Measurements from ENCODE around the gene SRF. TPM values are rescaled to one million over a fixed set of nuclear protein-coding genes. Genes with fewer than 3 reads are reported as not detected.

SRF gene
- total and polyA plus RNA-seq, 2 of the 4 experiments (the other 2 are of a cell fraction), result 20.6 to 56.3 TPM

- ATAC-seq (ENCODE audit: low read depth) (no peak), DNase-seq (no peak)
- Histone ChIP-seq H2AK5ac (ENCODE audit: low read depth, low read length) (no peak overlapping the region), H4K5ac (ENCODE audit: low read depth, low read length) (no peak overlapping the region), H3K9ac (ENCODE audit: low read depth, low read length) (no peak overlapping the region), H2BK15ac (ENCODE audit: low read depth, low read length) (no peak overlapping the region), H4K91ac (ENCODE audit: insufficient read depth, low read depth, low read length) (no peak overlapping the region), H3K14ac (replicated peaks; ENCODE audit: low read depth, low read length) (no peak overlapping the region), H3K23ac (ENCODE audit: low read depth, low read length) (no peak overlapping the region), H2BK20ac (ENCODE audit: low read depth, low read length) (no peak overlapping the region), H3K27ac (ENCODE audit: insufficient read depth, low read length) (no peak overlapping the region), H2AK9ac (replicated peaks; ENCODE audit: low read depth, low read length, poor library complexity) (no peak overlapping the region), H3K79me1 (ENCODE audit: low read depth in 1 of 2, low read length in 2 of 2) (peaks cover 10 to 31% of the 10 kb centered on the region in 2 experiments), H2BK5ac (ENCODE audit: low read depth, low read length, poor library complexity, severe bottlenecking) (no peak overlapping the region), H3K4me1 (ENCODE audit: control insufficient read depth, insufficient read depth, low read length) (peaks cover 2% of the 10 kb centered on the region), H3K18ac (ENCODE audit: low read depth, low read length) (no peak overlapping the region), H3K9me1 (ENCODE audit: insufficient read depth, low read length) (no peaks in the 10 kb centered on the region; the same call in 1 of the 2 replicates), H3K27me3 (ENCODE audit: control insufficient read depth, insufficient read depth, low read length) (no peaks in the 10 kb centered on the region), H4K8ac (ENCODE audit: low read depth in 2 of 2, low read length in 2 of 2) (no peak overlapping the region), H3K9me3 (ENCODE audit: control insufficient read depth, insufficient read depth, low read length) (no peaks in the 10 kb centered on the region), H3K56ac (ENCODE audit: extremely low read depth, insufficient read depth, low read length) (no peak overlapping the region), H3K4me3 (ENCODE audit: insufficient read depth, low read depth, low read length) (no peak overlapping the region), H2AFZ (replicated peaks; ENCODE audit: low read length, poor library complexity) (no peak overlapping the region), H2BK120ac (ENCODE audit: low read depth, low read length) (no peak overlapping the region), H3K36me3 (ENCODE audit: control insufficient read depth, insufficient read depth, low read length) (peaks cover 39% of the 10 kb centered on the region), H3K4ac (ENCODE audit: low read depth, low read length) (no peak overlapping the region), H3K4me2 (ENCODE audit: low read depth, low read length) (no peak overlapping the region), H4K20me1 (ENCODE audit: insufficient read depth, low read length) (no peaks in the 10 kb centered on the region)
- intact Hi-C loops (cut with micrococcal nuclease) (no loop called here), dilution Hi-C loops (cut with HindIII; ENCODE audit: low sequenced_read_pairs, unreplicated experiment) (no loop called here), in situ Hi-C loops (cut with MboI; ENCODE audit: low sequenced_read_pairs) (no loop called here)
- CTCF ChIA-PET, result no interaction called here
- TF ChIP-seq RCOR1 (IDR thresholded peaks at IDR 0.05; ENCODE audit: insufficient replicate concordance, low read length) (no peak), MXI1 (IDR thresholded peaks at IDR 0.05; ENCODE audit: borderline replicate concordance, low read depth, low read length) (no peak), MAZ (IDR thresholded peaks at IDR 0.05; ENCODE audit: borderline replicate concordance, low read depth, low read length) (no peak), MAFK (IDR thresholded peaks at IDR 0.05; ENCODE audit: low read depth, low read length) (no peak), FOS (IDR thresholded peaks at IDR 0.05; ENCODE audit: low read depth, low read length) (no peak), RAD21 (IDR thresholded peaks at IDR 0.05; ENCODE audit: low read length) (no peak), CHD1 (IDR thresholded peaks at IDR 0.05; ENCODE audit: low read depth, low read length) (no peak), NFE2L2 (IDR thresholded peaks at IDR 0.05; ENCODE audit: low read depth, low read length) (no peak), SMC3 (IDR thresholded peaks at IDR 0.05; ENCODE audit: low read depth, low read length) (no peak), RFX5 (IDR thresholded peaks at IDR 0.05; ENCODE audit: low read depth, low read length) (no peak), POLR2A (IDR thresholded peaks at IDR 0.05; ENCODE audit: low read depth, low read length) (no peak), CEBPB (IDR thresholded peaks at IDR 0.05; ENCODE audit: low read depth, low read length) (no peak), BHLHE40 (IDR thresholded peaks at IDR 0.05; ENCODE audit: low read depth, low read length) (no peak)
- TF ChIP-seq, protein P1, sequence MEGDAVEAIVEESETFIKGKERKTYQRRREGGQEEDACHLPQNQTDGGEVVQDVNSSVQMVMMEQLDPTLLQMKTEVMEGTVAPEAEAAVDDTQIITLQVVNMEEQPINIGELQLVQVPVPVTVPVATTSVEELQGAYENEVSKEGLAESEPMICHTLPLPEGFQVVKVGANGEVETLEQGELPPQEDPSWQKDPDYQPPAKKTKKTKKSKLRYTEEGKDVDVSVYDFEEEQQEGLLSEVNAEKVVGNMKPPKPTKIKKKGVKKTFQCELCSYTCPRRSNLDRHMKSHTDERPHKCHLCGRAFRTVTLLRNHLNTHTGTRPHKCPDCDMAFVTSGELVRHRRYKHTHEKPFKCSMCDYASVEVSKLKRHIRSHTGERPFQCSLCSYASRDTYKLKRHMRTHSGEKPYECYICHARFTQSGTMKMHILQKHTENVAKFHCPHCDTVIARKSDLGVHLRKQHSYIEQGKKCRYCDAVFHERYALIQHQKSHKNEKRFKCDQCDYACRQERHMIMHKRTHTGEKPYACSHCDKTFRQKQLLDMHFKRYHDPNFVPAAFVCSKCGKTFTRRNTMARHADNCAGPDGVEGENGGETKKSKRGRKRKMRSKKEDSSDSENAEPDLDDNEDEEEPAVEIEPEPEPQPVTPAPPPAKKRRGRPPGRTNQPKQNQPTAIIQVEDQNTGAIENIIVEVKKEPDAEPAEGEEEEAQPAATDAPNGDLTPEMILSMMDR (conservative IDR thresholded peaks at IDR 0.05; ENCODE audit: low read depth, low read length), result no peak
- TF ChIP-seq, protein P2, sequence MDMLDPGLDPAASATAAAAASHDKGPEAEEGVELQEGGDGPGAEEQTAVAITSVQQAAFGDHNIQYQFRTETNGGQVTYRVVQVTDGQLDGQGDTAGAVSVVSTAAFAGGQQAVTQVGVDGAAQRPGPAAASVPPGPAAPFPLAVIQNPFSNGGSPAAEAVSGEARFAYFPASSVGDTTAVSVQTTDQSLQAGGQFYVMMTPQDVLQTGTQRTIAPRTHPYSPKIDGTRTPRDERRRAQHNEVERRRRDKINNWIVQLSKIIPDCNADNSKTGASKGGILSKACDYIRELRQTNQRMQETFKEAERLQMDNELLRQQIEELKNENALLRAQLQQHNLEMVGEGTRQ (IDR thresholded peaks at IDR 0.05; ENCODE audit: low read depth, low read length), result no peak
- TF ChIP-seq, protein P3, sequence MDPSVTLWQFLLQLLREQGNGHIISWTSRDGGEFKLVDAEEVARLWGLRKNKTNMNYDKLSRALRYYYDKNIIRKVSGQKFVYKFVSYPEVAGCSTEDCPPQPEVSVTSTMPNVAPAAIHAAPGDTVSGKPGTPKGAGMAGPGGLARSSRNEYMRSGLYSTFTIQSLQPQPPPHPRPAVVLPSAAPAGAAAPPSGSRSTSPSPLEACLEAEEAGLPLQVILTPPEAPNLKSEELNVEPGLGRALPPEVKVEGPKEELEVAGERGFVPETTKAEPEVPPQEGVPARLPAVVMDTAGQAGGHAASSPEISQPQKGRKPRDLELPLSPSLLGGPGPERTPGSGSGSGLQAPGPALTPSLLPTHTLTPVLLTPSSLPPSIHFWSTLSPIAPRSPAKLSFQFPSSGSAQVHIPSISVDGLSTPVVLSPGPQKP (IDR thresholded peaks at IDR 0.05; ENCODE audit: borderline replicate concordance, low read depth, low read length), result no peak
- POLR2A ChIA-PET (ENCODE audit: unreplicated experiment), result interaction anchor here (0.6 kb wide), 1 partner anchor 110 kb away, joined by 3 read pairs; no protein-coding TSS in a partner anchor
- BruUV-seq (replicated peaks), result no TSS peak
- 100% methylated on average over 13 of the region's 14 CpGs; no CpG with 5 or more reads in 1 of the 2 experiments for WGBS, 2 experiments (ENCODE audit: extremely low coverage in 2 of 2, insufficient read length in 1 of 2)
Observed at GRCh38 chr6:43186019-43186418, 14.9 kb downstream of the SRF start.

Measured in IMR-90 (cell line).